Thoracic aorta (tissue), 2 donors: ENCODE measurements around the gene MED16. TPM values are rescaled to one million over a fixed set of nuclear protein-coding genes. Genes with fewer than 3 reads are reported as not detected.
"Not testable (repeated sequence)": the region's sequence is repeated elsewhere in the genome, so short reads cannot be mapped to it uniquely, and the experiment has no call there.

Experiments used
- ATAC-seq: fragments of 150-250 bp; one replicate; pipeline ENCODE4 v1.8.0; 2017; ENCODE audit warnings: low read depth; ENCODE audit not compliant: insufficient number of reproducible peaks, low FRiP score
- DNase-seq: peaks from one replicate; pipeline ENCODE4 v3.0.0-alpha.2; 2020; ENCODE audit warnings: low spot score
- H3K27ac ChIP-seq, 2 donors: fragments of 200-600 bp; sonication (generic); 1 replicate in 1 of 2; 2 replicates in 1 of 2; pipeline ENCODE4 v1.5.1; 2016; ENCODE audit warnings: mild to moderate bottlenecking in 2 of 2, moderate library complexity in 2 of 2
- H3K27me3 ChIP-seq: fragments of 200-600 bp; sonication (generic); replicated peaks from 2 replicates; pipeline ENCODE4 v1.6.0; 2016; ENCODE audit warnings: mild to moderate bottlenecking; ENCODE audit not compliant: insufficient read depth
- H3K36me3 ChIP-seq: fragments of 200-600 bp; sonication (generic); one replicate; pipeline ENCODE4 v1.5.1; 2016
- H3K4me1 ChIP-seq, 2 donors: fragments of 200-600 bp; sonication (generic); 1 replicate in 1 of 2; 2 replicates in 1 of 2; pipeline versions ENCODE4 v1.5.1 to v1.6.0; 2016; ENCODE audit warnings: low read depth in 2 of 2, mild to moderate bottlenecking in 1 of 2; ENCODE audit not compliant: control insufficient read depth in 1 of 2
- H3K4me3 ChIP-seq: fragments of 200-600 bp; sonication (generic); 2 replicates; pipeline ENCODE4 v1.5.1; 2016; ENCODE audit warnings: mild to moderate bottlenecking
- H3K9me3 ChIP-seq: fragments of 200-600 bp; sonication (generic); 2 replicates; pipeline ENCODE4 v1.5.1; 2016
- total RNA-seq, 2 donors: library from RNA; depleted of rRNA; stranded (reverse); fragments of >200 nt; gene quantifications; one replicate each; pipeline versions ENCODE4 v1.1.0 to v1.2.3, GENCODE V29; 2016
- TF ChIP-seq, protein P1 (sequence below): fragments of 200-600 bp; sonication (generic); IDR thresholded peaks from one replicate; pipeline ENCODE4 v1.5.1; 2019; ENCODE audit warnings: antibody characterized with exemption

The MED16 gene
- total RNA-seq, 2 donors from 2014 or later = 29.1 to 38.0 TPM

- H3K36me3 ChIP-seq = no peaks in the 10 kb centered on the region
- peaks cover 7% of the 10 kb centered on the region for H3K27me3 ChIP-seq
- DNase-seq (no peak), ATAC-seq (no peak)
- H3K4me1 ChIP-seq = peaks cover 0 to 5% of the 10 kb centered on the region in 2 donors
- H3K27ac ChIP-seq = no peak overlapping the region
- no peaks in the 10 kb centered on the region for H3K9me3 ChIP-seq
- no peak overlapping the region for H3K4me3 ChIP-seq
- TF ChIP-seq, protein P1, sequence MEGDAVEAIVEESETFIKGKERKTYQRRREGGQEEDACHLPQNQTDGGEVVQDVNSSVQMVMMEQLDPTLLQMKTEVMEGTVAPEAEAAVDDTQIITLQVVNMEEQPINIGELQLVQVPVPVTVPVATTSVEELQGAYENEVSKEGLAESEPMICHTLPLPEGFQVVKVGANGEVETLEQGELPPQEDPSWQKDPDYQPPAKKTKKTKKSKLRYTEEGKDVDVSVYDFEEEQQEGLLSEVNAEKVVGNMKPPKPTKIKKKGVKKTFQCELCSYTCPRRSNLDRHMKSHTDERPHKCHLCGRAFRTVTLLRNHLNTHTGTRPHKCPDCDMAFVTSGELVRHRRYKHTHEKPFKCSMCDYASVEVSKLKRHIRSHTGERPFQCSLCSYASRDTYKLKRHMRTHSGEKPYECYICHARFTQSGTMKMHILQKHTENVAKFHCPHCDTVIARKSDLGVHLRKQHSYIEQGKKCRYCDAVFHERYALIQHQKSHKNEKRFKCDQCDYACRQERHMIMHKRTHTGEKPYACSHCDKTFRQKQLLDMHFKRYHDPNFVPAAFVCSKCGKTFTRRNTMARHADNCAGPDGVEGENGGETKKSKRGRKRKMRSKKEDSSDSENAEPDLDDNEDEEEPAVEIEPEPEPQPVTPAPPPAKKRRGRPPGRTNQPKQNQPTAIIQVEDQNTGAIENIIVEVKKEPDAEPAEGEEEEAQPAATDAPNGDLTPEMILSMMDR = no peak
Observed at GRCh38 chr19:858284-858683, 34.7 kb downstream of the MED16 start.

DNA sequence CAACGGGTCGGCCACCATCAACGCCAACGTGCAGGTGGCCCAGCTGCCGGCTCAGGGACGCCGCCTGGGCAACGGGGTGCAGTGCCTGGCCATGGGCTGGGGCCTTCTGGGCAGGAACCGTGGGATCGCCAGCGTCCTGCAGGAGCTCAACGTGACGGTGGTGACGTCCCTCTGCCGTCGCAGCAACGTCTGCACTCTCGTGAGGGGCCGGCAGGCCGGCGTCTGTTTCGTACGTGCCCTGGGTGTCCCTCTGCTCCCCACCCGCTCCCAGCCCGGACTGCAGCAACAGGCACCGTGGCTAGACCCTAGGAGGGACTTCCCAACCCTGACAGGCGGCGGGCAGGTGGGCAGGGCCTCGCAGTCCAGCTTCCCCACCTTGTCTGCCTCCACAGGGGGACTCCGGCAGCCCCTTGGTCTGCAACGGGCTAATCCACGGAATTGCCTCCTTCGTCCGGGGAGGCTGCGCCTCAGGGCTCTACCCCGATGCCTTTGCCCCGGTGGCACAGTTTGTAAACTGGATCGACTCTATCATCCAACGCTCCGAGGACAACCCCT, 37.3 kb downstream of the MED16 start:
- no peak overlapping the region for H3K4me3 ChIP-seq
- H3K36me3 ChIP-seq = no peaks in the 10 kb centered on the region
- TF ChIP-seq, protein P1 = no peak
- no peak for DNase-seq
- H3K9me3 ChIP-seq = no peaks in the 10 kb centered on the region
- no peak for ATAC-seq
- H3K27me3 ChIP-seq = peaks cover 7% of the 10 kb centered on the region
- no peak overlapping the region for H3K27ac ChIP-seq
- peaks cover 0 to 5% of the 10 kb centered on the region in 2 donors for H3K4me1 ChIP-seq

- DNase-seq (no peak), ATAC-seq (no peak)
- Histone ChIP-seq H3K4me1 (peaks cover 0 to 10% of the 10 kb centered on the region in 2 donors), H3K9me3 (no peaks in the 10 kb centered on the region), H3K27ac (no peak overlapping the region), H3K36me3 (no peaks in the 10 kb centered on the region), H3K4me3 (no peak overlapping the region), H3K27me3 (peaks cover 7% of the 10 kb centered on the region)
- TF ChIP-seq, protein P1 = no peak
Observed at GRCh38 chr19:855142-855541, 37.8 kb downstream of the MED16 start.

GRCh38 chr19:854549-854948, 38.4 kb downstream of the MED16 start:
- TF ChIP-seq, protein P1 = no peak
- peaks cover 0 to 11% of the 10 kb centered on the region in 2 donors for H3K4me1 ChIP-seq
- H3K9me3 ChIP-seq = no peaks in the 10 kb centered on the region
- DNase-seq (no peak), ATAC-seq (no peak)
- no peaks in the 10 kb centered on the region for H3K36me3 ChIP-seq
- H3K4me3 ChIP-seq = no peak overlapping the region
- H3K27ac ChIP-seq = no peak overlapping the region
- H3K27me3 ChIP-seq = peaks cover 2% of the 10 kb centered on the region

GRCh38 chr19:853614-854220, 39.3 kb downstream of the MED16 start:
- H3K27me3 ChIP-seq, H3K9me3 ChIP-seq, ATAC-seq, DNase-seq, H3K27ac ChIP-seq, H3K4me3 ChIP-seq, H3K36me3 ChIP-seq: not testable (repeated sequence)
- peaks cover 0 to 11% of the 10 kb centered on the region in 2 donors for H3K4me1 ChIP-seq
